ENCODE results near the gene TELO2.

Gene TELO2

DNA sequence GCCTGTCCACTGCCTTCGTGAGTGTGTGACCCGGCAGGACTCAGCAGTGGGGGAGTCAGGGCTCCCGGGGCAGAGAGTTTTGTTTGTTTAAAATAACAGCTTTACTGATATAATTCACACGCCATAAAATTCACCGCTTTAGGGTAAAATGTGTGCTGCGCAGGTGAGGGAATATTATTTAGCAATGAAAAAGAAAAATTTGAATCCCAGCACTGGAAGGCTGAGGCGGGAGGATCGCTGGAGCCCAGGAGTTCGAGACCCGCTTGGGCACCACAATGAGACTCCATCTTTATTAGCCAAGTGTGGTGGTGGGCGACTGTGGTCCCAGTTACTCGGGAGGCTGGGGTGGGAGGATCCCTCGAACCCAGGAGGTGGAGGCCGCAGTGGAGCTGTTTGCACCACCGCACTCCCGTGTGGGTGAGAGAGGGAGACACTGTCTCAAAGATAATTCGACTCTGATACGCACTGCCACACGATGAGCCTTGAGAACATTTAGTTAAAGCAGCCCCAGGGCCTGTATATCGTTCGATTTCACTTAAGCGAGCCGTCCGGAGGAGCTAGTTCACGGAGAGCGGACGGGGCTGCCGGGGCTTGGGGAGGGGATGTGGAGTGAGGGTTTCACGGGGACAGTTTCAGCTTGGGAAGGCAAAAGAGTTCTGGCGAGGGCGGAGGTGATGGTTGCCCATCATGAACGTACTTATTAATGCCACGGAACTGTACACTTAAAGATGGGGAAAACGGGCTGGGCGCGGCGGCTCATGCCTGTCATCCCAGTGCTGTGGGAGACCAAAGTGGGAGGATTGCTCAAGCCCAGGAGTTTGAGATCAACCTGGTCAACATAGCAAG is 10.2 kb downstream of the TELO2 start:
- ChIA-PET POLR2A (interaction anchor here (2.8 kb wide), 1 partner anchor 10 kb away, joined by 8 read pairs; the partner anchor contains the start of gene TELO2), CTCF (no interaction called here)
- no peak for TF ChIP-seq FOXA1 (IDR thresholded peaks at IDR 0.05)
- no peak for TF ChIP-seq CTBP1 (IDR thresholded peaks at IDR 0.05; ENCODE audit: borderline replicate concordance)
- no peak for TF ChIP-seq ZNF384 (IDR thresholded peaks at IDR 0.05)
- no peak for TF ChIP-seq FOXM1 (IDR thresholded peaks at IDR 0.05; ENCODE audit: borderline replicate concordance)
- no peak for TF ChIP-seq SP1 (IDR thresholded peaks at IDR 0.05)
- no peak for TF ChIP-seq TARDBP (IDR thresholded peaks at IDR 0.05)
- no peak for DNase-seq (ENCODE audit: extremely low spot score)

DNA sequence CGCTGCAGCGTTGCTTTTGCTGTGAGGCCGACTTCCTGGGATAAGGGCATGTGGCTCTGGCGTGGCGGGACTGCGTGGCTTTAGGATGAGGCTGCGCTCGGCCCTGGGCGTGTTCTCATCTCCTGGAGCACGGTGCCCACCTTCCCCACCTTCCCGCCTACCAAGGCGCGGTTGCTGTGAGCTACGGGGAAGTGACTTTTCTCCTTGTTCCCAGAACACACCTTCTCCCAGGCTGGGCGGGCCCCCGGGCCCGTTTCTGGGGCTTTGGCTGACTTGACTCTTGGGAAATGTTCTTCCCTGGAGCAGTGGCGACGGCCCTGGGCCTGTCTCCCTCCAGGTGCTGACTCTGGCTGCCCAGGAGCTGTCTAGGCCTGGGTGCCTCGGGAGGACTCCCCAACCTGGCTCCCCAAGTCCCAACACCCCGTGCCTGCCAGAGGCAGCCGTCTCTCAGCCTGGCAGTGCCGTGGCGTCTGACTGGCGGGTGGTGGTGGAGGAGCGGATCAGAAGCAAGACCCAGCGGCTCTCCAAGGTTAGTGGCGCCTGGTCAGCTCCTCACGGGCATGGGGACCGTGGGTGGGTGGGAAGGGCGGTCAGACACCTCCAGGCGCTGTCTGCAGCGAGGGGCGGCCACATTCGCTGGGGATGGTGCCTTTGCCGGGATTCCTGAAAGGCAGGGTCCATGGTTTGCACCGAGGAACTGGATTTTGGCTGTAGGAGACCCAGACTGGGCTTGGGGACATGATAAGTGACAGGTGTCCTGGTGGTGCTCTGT is 12.1 kb downstream of the TELO2 start:
- CTCF ChIA-PET, result no interaction called here
- no peak for TF ChIP-seq TARDBP (IDR thresholded peaks at IDR 0.05)
- no peak for TF ChIP-seq ZNF384 (IDR thresholded peaks at IDR 0.05)
- no peak for TF ChIP-seq FOXK2 (IDR thresholded peaks at IDR 0.05)
- no peak for TF ChIP-seq SUZ12 (IDR thresholded peaks at IDR 0.05)
- no peak for TF ChIP-seq ARNT (IDR thresholded peaks at IDR 0.05)
- TF ChIP-seq FOXM1 (IDR thresholded peaks at IDR 0.05; ENCODE audit: borderline replicate concordance), result no peak
- TF ChIP-seq L3MBTL2 (conservative IDR thresholded peaks at IDR 0.05), result no peak
- no peak for TF ChIP-seq LEF1 (IDR thresholded peaks at IDR 0.05; ENCODE audit: borderline replicate concordance)
- TF ChIP-seq FOXA1 (IDR thresholded peaks at IDR 0.05), result no peak
- TF ChIP-seq ELF4 (IDR thresholded peaks at IDR 0.05), result no peak
- no peak for TF ChIP-seq BHLHE40 (IDR thresholded peaks at IDR 0.05; ENCODE audit: borderline replicate concordance)
- TF ChIP-seq SP1 (IDR thresholded peaks at IDR 0.05), result no peak
- TF ChIP-seq CTBP1 (IDR thresholded peaks at IDR 0.05; ENCODE audit: borderline replicate concordance), result no peak
- DNase-seq (ENCODE audit: extremely low spot score), result no peak
- POLR2A ChIA-PET, result no interaction called here

- TF ChIP-seq PKNOX1 (IDR thresholded peaks at IDR 0.05), result no peak
- TF ChIP-seq FOXA1 (IDR thresholded peaks at IDR 0.05), result no peak
- no peak for TF ChIP-seq BHLHE40 (IDR thresholded peaks at IDR 0.05; ENCODE audit: borderline replicate concordance)
- CTCF ChIA-PET, result no interaction called here
- DNase-seq (ENCODE audit: extremely low spot score), result no peak
- POLR2A ChIA-PET, result no interaction called here
Observed at GRCh38 chr16:1505912-1506311, 12.8 kb downstream of the TELO2 start.

DNA sequence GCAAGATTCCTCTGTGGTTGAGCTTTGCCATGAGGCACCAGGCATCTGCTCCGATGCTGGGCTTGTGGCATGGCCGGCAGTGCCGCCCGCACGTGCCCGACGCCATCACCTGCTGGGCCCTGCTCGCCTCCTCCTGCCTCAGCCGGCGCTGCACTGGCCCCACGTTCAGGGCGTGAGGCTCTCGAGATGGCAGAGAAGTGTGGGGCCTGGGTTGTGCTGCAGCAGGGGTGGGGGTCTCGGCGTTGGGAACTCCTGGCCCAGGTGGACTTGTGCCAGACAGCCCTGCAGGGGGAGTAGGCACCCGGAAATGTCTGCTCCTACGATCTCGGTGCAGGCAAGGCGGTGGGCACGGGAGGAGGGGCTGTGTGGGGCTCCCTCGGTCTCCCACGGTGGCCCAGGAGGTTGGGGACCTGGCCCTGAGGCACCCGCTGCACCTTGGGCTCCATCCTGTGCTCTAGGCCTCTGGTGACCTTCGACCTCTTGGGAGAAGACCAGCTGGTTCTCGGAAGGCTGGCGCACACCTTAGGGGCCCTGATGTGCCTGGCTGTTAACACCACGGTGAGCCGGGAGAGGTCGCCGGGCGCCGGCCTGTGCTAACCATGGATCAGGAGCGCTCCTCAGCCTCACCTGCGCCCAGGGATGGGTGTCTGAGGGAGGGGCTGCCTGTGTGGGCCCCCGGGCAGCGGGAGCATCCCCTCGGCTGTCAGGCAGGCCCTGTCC is 13.5 kb downstream of the TELO2 start:
- no peak for TF ChIP-seq FOXM1 (IDR thresholded peaks at IDR 0.05; ENCODE audit: borderline replicate concordance)
- no peak for DNase-seq (ENCODE audit: extremely low spot score)
- CTCF ChIA-PET, result no interaction called here
- POLR2A ChIA-PET, result no interaction called here

- TF ChIP-seq LEF1 (IDR thresholded peaks at IDR 0.05; ENCODE audit: borderline replicate concordance) (no peak), PKNOX1 (IDR thresholded peaks at IDR 0.05) (no peak), FOXA1 (IDR thresholded peaks at IDR 0.05) (no peak), HDGF (IDR thresholded peaks at IDR 0.05; ENCODE audit: borderline replicate concordance) (no peak), FOXK2 (IDR thresholded peaks at IDR 0.05) (no peak), ZNF384 (IDR thresholded peaks at IDR 0.05) (no peak), SUZ12 (IDR thresholded peaks at IDR 0.05) (no peak), BHLHE40 (IDR thresholded peaks at IDR 0.05; ENCODE audit: borderline replicate concordance) (no peak)
- no peak for DNase-seq (ENCODE audit: extremely low spot score)
- ChIA-PET CTCF (no interaction called here), POLR2A (no interaction called here)
Observed at GRCh38 chr16:1508494-1509187, 15.5 kb downstream of the TELO2 start.

DNA sequence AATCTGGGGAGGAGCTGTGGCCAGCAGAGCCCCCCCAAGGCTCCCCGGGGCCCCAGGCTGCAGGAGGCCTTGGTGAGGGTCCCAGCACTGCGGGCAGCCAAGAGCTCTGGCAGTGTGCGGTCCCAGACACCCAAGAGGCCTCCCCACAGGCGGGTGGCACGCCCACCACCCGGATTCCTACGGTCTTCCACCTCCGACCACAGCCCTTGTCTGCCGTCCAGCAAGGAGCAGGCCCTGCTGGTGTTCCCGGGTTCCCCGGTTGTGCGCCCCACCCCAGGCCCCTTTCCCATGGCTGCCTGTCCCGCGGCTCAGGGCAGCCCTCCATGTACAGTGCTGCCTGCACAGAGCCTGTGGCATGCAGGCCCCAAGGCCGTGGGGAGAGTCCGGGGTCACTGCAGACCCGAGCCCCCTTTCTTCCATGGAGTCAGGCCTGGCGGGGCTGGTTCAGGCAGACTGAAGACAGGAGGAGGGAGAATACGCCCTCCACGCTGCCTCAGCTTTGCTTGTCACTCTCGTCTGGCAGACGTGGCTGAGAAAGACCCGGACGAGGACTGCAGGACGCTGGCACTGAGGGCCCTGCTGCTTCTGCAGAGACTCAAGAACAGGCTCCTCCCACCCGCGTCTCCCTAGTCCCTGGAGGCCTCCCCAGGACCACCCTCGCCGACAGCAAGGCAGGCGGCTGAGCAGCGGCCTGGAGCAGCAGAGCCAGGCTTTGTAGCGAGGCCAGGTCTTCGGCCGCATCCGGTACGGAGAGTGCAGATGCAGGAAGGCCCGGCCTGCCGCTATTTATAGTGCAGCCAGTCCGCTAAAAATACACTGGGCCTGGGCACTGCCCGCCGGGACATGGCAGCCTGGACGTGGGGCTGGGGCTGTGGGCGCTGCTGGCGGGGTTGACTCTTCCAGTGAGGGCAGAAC is 16.4 kb downstream of the TELO2 start:
- DNase-seq (ENCODE audit: extremely low spot score), result no peak
- CTCF ChIA-PET, result no interaction called here
- TF ChIP-seq LEF1 (IDR thresholded peaks at IDR 0.05; ENCODE audit: borderline replicate concordance) (no peak), ELF4 (IDR thresholded peaks at IDR 0.05) (no peak), PKNOX1 (IDR thresholded peaks at IDR 0.05) (no peak), HDGF (IDR thresholded peaks at IDR 0.05; ENCODE audit: borderline replicate concordance) (no peak), CTBP1 (IDR thresholded peaks at IDR 0.05; ENCODE audit: borderline replicate concordance) (no peak), SP1 (IDR thresholded peaks at IDR 0.05) (no peak), NFRKB (IDR thresholded peaks at IDR 0.05) (no peak), FOXA1 (IDR thresholded peaks at IDR 0.05) (no peak), FOXM1 (IDR thresholded peaks at IDR 0.05; ENCODE audit: borderline replicate concordance) (no peak), FOXK2 (IDR thresholded peaks at IDR 0.05) (no peak)
- POLR2A ChIA-PET, result no interaction called here
